ENCODE measurements around the gene C1orf141.
"Not testable (repeated sequence)": the region's sequence is repeated elsewhere in the genome, so short reads cannot be mapped to it uniquely, and the experiment has no call there.

C1orf141 gene

GRCh38 chr1:67134695-67135094, at the start of gene C1orf141:
Gene C1orf141 (minus strand): TSS chr1:67134970. CDS start chr1:67127240, 7,730 bp downstream.
- no peak for DNase-seq

DNA sequence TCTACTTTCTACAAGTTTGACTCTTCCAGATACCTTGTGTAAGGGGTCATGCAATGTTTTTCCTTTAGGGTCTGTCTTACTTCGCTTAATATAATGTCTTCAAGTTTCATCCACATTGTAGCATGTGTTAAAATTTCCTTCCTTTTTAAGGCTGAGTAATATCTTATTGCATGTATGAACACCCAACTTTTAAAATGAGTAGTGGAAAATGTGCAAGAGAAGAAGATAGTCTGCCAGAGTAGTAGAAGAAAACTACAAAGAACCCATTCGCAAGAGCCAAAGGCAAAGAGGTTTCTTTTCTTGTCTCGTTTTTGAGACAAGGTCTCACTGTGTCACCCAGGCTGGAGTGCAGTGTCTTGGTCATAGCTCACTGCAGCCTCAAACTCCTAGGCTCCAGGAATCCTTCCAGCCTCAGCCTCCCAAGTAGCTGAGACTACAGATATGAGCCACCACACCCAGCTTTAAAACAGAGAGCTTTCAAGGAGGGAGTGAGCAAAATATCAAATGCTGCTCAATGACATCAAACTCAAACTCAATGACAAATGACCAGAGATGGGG, 40.8 kb upstream of the C1orf141 start:
- peak; percentile 23 for DNase-seq

DNA sequence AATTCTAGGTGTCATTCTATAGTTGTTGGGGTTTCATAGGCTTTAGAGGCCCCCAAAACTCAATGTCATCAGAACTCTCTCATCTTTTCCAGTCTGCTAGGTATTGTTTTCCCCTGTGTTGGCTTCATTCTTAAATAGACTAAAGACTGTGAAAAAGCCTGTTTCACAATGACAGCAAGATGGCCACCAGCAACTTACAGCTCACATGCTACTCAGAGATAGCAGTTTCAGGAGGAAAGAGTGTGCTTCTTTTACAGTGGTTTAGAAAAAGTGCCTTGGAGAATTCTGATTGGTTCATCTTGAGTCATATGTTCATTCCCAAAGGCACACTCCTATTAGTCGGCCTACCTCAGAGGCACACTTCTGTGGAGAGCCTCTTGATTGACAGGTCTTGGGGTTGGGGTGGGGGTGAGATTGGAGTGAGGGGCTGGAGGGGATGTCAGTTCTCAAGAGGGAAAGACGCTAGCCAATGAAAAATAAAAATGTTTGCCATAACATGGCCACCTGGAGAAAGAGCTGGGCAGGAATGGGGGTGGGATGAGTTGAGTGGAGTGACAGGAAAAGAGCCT, 40.0 kb upstream of the C1orf141 start:
- DNase-seq = peak; percentile 46

DNA sequence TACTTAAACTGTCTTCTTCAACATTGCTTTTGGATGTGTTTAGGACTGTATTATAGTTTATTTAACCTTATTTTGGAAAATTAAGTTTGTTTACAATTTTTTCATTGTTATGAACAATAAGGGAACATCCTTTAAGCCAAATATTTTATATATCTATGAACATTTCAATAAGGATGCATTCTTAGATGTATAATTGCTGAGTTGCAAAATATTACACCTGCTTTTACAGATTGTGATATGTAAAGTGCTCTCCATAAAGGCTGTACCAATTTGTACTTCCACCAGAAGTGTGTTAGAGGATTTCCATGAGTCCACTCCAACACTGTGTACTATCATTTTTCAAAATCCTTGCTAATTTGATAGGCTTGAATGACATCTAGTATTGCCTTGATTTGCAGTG, 39.2 kb upstream of the C1orf141 start:
- no peak for DNase-seq

GRCh38 chr1:67171978-67172377, 37.2 kb upstream of the C1orf141 start:
- no peak for DNase-seq

DNA sequence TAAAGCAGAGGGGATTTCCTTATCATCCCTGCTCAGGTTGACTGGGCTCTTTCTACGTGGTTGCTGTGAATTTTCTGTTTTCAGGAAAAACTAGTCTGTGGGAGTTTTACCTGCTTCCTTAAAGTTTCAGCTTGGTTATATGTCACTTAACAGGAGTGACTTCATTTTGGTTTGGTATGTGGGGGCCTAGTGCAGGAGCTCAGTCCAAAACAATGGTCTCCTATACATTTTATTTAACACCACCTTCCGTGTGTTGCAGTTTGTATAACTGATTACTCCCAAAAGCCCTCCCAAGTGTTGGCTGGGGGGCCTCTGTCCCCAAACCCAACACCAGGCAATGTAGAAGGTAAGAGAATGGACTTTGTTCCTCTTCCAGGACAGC, 36.8 kb upstream of the C1orf141 start:
- DNase-seq = no peak

DNA sequence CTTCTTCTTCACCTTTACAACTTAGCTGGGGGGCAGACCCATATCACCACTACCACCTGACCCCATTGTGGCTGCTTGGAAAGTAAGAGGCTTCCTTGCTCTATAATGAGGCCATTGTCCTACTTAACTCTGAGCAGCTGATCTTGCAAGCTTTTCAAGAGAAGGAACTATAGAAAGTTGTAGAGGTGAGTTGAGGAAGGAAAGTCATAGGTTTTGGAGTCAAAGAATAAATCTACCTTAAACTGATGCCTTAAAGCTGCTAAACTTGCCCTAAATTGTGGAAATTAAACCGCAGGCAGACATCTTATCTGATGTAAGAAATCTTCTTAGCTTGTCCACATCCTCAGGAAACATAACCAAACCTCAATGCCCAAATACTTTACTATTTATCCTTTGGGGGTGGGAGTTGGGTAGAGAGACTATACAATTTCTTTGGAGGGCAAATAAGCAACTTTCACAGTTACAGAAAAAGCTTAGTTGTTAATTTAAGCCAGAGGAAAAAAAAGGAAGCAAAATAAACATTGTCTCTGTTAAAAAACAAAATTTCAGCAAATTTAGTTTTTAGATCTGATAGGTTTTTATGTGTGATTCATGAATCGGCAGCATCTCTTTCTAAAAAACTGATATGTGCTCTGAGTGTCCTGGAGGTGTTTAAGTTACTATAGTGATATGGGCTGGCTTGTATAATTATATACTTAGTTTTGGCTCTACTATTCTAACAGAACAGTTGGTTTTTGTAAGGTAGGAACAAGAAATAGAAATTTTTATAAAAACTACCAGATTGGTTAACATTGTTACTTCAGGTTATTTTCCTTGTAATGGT, 36.2 kb upstream of the C1orf141 start:
- DNase-seq = no peak

GRCh38 chr1:67169932-67170331, 35.2 kb upstream of the C1orf141 start:
- no peak for DNase-seq

DNA sequence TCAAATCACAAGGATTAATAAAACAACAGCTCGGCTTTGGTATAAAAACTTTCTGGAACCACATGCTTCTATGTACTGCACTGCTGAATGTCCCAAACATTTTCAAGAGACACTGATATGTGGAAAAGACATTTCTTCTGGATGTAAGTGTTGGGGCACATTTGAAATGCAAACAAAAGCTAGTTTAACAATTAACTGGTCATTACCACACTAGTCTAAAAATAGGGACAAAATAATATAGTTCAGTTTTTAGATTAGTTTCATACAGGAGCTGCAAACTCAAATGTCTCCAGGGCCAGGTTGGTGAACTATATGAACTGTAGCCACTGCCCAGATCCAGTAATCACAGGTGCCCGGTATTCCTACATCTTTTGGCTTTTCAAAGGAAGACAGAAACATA, 34.7 kb upstream of the C1orf141 start:
- no peak for DNase-seq

GRCh38 chr1:67166196-67166595, 31.4 kb upstream of the C1orf141 start, which contains the start of gene IL23R:
Gene IL23R (plus strand): TSS chr1:67166454. CDS start chr1:67168121, 1,667 bp downstream.
- peak; percentile 67 for DNase-seq

GRCh38 chr1:67165468-67166041, 30.8 kb upstream of the C1orf141 start:
- DNase-seq = no peak

- peak; percentile 53 for DNase-seq
These were observed 28.2 kb upstream of the C1orf141 start for GRCh38 chr1:67162954-67163353.

DNA sequence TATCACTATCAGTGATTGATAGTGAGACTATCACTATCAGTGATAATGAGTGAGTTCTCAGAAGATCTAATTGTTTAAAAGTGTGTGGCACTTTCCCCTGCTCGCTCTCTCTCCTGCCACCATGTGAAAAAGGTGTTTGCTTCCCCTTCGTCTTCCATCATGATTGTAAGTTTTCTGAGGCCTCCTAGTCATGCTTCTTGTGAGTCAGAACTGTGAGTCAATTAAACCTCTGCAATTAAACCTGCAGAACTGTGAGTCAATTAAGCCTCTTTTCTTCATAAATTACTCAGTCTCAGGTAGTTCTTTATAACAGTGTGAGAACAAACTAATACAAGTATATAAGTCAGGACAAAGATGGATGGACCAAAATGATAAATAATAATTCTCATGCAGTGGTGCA, 24.5 kb upstream of the C1orf141 start:
- DNase-seq = peak; percentile 60

DNA sequence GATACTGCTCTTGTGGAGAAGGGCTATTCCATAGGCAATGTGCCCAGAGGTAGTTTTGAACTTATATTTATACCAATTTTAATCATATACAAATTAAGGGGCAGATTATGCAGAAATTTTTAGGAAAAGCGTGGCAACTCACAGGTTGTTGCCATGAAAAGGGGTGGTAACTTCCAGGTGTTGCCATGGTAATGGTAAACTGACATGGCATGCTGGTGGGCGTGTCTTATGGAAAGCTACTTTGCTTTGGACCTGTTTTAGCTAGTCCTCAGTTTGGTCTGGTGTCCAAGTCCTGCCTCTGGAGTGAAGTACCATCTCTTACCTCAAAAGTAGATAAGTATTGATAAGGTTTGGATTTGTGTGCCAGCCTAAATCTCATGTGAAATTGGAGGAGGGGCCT, 23.6 kb upstream of the C1orf141 start:
- peak; percentile 26 for DNase-seq

- no peak for DNase-seq
These were observed 16.2 kb upstream of the C1orf141 start for GRCh38 chr1:67150931-67151330.

DNA sequence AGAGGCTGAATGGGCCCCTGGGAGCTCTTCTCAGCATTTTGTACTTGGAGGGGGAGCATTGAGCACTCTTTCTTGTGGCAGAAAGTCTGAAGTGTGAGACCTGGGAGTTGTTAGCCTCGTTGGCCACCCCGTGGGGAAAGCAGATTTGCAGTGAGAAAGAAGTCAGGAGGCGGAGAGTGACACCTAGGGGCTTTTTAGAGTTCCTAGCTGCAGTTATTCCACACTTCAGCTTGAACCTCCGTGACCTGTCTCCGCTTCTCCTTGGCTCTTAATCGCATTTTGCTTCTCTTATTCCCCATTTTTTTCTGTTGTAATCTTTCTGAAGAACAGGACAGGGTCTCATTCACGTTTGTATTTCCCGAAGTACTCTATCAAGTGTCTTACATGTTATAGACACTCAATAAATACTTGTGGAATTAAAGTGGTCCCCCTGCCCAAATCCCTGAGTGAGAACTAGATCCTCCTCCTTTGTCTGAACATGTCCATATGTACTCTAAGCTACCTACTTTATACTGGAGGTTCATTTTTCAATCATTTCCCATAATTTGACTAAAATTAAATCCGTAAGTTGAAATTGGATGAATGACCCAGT, 14.5 kb upstream of the C1orf141 start:
- DNase-seq = peak; percentile 69

- no peak for DNase-seq
These were observed 13.9 kb upstream of the C1orf141 start for GRCh38 chr1:67148516-67149178.

GRCh38 chr1:67147973-67148372, 13.2 kb upstream of the C1orf141 start:
- not testable (repeated sequence) for DNase-seq

DNA sequence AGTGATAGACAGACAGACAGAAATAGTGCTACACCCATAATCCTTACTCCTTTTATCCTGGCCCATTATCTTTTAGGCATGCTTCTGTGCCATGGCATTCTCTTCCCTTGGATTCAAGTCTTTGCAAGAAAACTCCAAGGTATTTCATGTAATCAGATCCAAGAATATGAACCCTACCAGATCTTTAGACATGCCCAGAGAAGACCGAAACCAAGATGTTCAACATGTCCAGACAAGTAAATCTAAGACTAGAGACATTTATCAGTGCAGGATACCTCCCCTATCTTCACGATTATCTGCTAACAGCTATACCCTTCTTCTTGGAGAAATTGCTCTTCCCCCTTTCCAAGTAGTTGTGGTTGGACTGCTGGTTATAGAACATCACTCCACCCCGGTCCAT, 11.8 kb upstream of the C1orf141 start:
- DNase-seq = no peak

DNA sequence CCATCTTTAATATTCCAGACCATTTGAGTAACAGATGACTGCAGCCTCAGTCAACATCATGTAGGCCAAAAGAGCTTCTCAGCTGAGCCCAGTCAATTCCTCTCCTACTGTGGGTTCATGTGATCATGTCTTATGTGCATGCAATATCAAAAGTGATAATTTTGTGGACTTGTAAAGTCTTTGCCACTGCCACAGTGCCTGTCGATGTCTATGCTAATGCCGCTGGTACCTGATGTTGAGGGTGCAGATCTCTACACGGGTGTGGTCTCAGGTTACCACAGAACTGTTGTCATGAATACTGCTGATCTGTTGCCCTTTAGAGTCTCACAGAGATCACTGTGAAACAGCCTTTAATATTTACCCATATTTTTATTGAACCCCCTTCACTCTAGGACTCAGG, 11.3 kb upstream of the C1orf141 start:
- no peak for DNase-seq

GRCh38 chr1:67144696-67145095, 9.9 kb upstream of the C1orf141 start:
- peak; percentile 28 for DNase-seq

- no peak for DNase-seq
These were observed 9.2 kb upstream of the C1orf141 start for GRCh38 chr1:67143966-67144365.

GRCh38 chr1:67142931-67143330, 8.2 kb upstream of the C1orf141 start:
- DNase-seq = no peak
